Measurements from ENCODE around the gene COL27A1. TPM values are rescaled to one million over a fixed set of nuclear protein-coding genes. Genes with fewer than 3 reads are reported as not detected.
"Not testable (repeated sequence)": the region's sequence is repeated elsewhere in the genome, so short reads cannot be mapped to it uniquely, and the experiment has no call there.

Gene COL27A1
- total RNA-seq, 1 experiment from 2014 or later = 12.0 TPM

DNA sequence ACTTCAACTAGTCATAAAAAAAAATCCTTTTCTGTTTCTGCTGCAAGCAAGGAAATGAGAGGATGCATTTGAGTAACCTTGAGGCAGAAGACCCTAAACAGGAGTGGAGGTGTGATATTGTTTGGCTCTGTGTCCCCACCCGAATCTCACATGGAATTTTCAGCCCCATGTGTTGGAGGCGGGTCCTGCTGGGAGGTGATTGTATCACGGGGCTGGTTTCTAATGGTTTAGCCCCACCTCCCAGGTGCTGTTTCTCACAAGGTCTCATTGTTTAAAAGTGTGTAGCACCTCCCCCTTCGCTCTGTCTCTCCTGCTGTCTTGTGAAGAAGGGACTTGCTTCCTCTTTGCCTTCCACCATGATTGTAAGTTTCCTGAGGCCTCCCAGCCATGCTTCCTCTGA lies 178.4 kb downstream of the COL27A1 start:
- H3K9me2 ChIP-seq (ENCODE audit: insufficient read depth); H4K20me1 ChIP-seq (ENCODE audit: insufficient read depth); H3K9ac ChIP-seq (ENCODE audit: low read length); DNase-seq (ENCODE audit: low read depth, low spot score); H3K36me3 ChIP-seq (ENCODE audit: control insufficient read depth in 1 of 2, insufficient read depth in 2 of 2, low read length in 2 of 2); intact Hi-C loops (cut with micrococcal nuclease); H3K9me3 ChIP-seq (ENCODE audit: control insufficient read depth in 1 of 2, insufficient read depth in 1 of 2, low read depth in 1 of 2, low read length in 2 of 2); CTCF ChIA-PET; BruUV-seq (replicated peaks); H2AFZ ChIP-seq (ENCODE audit: low read depth, low read length, poor library complexity, severe bottlenecking); RAD21 ChIA-PET (ENCODE audit: low non-redundant PET in 1 of 2, low total read pairs in 2 of 2, uncharacterized antibody in 2 of 2, unreplicated experiment in 2 of 2); H3K4me3 ChIP-seq (replicated peaks in 1 of 2; ENCODE audit: low read depth in 1 of 2, low read length in 2 of 2); H3K27ac ChIP-seq (ENCODE audit: low read depth, low read length); H3K4me2 ChIP-seq (ENCODE audit: low read length); POLR2A ChIA-PET; H3K4me1 ChIP-seq (ENCODE audit: control insufficient read depth in 1 of 2, insufficient read depth in 2 of 2, low read length in 2 of 2); H3K27me3 ChIP-seq (ENCODE audit: insufficient read depth, low read length); H3K79me2 ChIP-seq (ENCODE audit: insufficient read depth, low read length): not testable (repeated sequence)
- ATAC-seq = peak; percentile 53

DNA sequence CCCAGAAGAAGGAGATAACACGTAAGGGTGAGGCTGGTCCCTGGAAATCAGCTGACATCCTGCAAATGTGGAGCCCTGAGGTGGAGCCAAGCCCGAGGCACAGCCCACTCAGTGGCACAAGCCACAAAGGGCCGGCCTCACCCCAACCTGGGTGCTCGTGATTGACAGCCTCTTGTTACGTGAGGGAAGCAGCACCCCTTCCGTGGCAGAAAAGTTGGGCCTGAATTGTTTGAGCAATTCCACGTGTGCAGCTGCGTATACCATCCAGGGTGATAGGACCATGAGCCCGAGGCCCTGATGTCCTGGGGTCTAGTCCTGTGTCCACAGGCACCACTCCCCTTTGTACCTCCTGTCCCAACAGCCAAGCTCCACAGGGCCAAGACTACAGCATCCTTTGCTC lies 179.2 kb downstream of the COL27A1 start:
- DNase-seq (ENCODE audit: low read depth, low spot score) (no peak), ATAC-seq (no peak)
- Histone ChIP-seq H3K4me2 (ENCODE audit: low read length) (no peak overlapping the region), H3K27ac (ENCODE audit: low read depth, low read length) (no peak overlapping the region), H3K27me3 (ENCODE audit: insufficient read depth, low read length) (no peaks in the 10 kb centered on the region), H3K9me3 (ENCODE audit: control insufficient read depth in 1 of 2, insufficient read depth in 1 of 2, low read depth in 1 of 2, low read length in 2 of 2) (no peaks in the 10 kb centered on the region), H3K9ac (ENCODE audit: low read length) (no peak overlapping the region), H3K79me2 (ENCODE audit: insufficient read depth, low read length) (no peaks in the 10 kb centered on the region), H3K4me3 (replicated peaks in 1 of 2; ENCODE audit: low read depth in 1 of 2, low read length in 2 of 2) (no peak overlapping the region), H3K4me1 (ENCODE audit: control insufficient read depth in 1 of 2, insufficient read depth in 2 of 2, low read length in 2 of 2) (no peaks in the 10 kb centered on the region), H3K36me3 (ENCODE audit: control insufficient read depth in 1 of 2, insufficient read depth in 2 of 2, low read length in 2 of 2) (no peaks in the 10 kb centered on the region), H2AFZ (ENCODE audit: low read depth, low read length, poor library complexity, severe bottlenecking) (no peak overlapping the region), H3K9me2 (ENCODE audit: insufficient read depth) (no peaks in the 10 kb centered on the region), H4K20me1 (ENCODE audit: insufficient read depth) (no peaks in the 10 kb centered on the region)
- TF ChIP-seq CTCF (IDR thresholded peaks at IDR 0.05 in 2 of 3, conservative IDR thresholded peaks at IDR 0.05 in 1 of 3; ENCODE audit: borderline replicate concordance in 1 of 3, insufficient read depth in 1 of 3, low read depth in 2 of 3, low read length in 2 of 3) = no peak
- CTCF ChIA-PET = no interaction called here
- RAD21 ChIA-PET (ENCODE audit: low non-redundant PET in 1 of 2, low total read pairs in 2 of 2, uncharacterized antibody in 2 of 2, unreplicated experiment in 2 of 2) = no interaction called here
- intact Hi-C loops (cut with micrococcal nuclease) = no loop called here
- POLR2A ChIA-PET = no interaction called here
- no TSS peak for BruUV-seq (replicated peaks)

Measured in HCT116 (cell line).